Thoracic aorta (tissue), 2 donors: Measurements from ENCODE around the gene CUEDC1. TPM values are rescaled to one million over a fixed set of nuclear protein-coding genes. Genes with fewer than 3 reads are reported as not detected.

Experiments
- ATAC-seq: fragments of 150-250 bp; one replicate; pipeline ENCODE4 v1.8.0; 2017; ENCODE audit warnings: low read depth; ENCODE audit not compliant: insufficient number of reproducible peaks, low FRiP score
- DNase-seq: peaks from one replicate; pipeline ENCODE4 v3.0.0-alpha.2; 2020; ENCODE audit warnings: low spot score
- H3K27ac ChIP-seq, 2 donors: fragments of 200-600 bp; sonication (generic); 1 replicate in 1 of 2; 2 replicates in 1 of 2; pipeline ENCODE4 v1.5.1; 2016; ENCODE audit warnings: mild to moderate bottlenecking in 2 of 2, moderate library complexity in 2 of 2
- H3K27me3 ChIP-seq: fragments of 200-600 bp; sonication (generic); replicated peaks from 2 replicates; pipeline ENCODE4 v1.6.0; 2016; ENCODE audit warnings: mild to moderate bottlenecking; ENCODE audit not compliant: insufficient read depth
- H3K36me3 ChIP-seq: fragments of 200-600 bp; sonication (generic); one replicate; pipeline ENCODE4 v1.5.1; 2016
- H3K4me1 ChIP-seq, 2 donors: fragments of 200-600 bp; sonication (generic); 1 replicate in 1 of 2; 2 replicates in 1 of 2; pipeline versions ENCODE4 v1.5.1 to v1.6.0; 2016; ENCODE audit warnings: low read depth in 2 of 2, mild to moderate bottlenecking in 1 of 2; ENCODE audit not compliant: control insufficient read depth in 1 of 2
- H3K4me3 ChIP-seq: fragments of 200-600 bp; sonication (generic); 2 replicates; pipeline ENCODE4 v1.5.1; 2016; ENCODE audit warnings: mild to moderate bottlenecking
- H3K9me3 ChIP-seq: fragments of 200-600 bp; sonication (generic); 2 replicates; pipeline ENCODE4 v1.5.1; 2016
- CTCF ChIP-seq: fragments of 200-600 bp; sonication (generic); IDR thresholded peaks from one replicate; pipeline ENCODE4 v1.5.1; 2019; ENCODE audit warnings: antibody characterized with exemption
- total RNA-seq, 2 donors: library from RNA; depleted of rRNA; stranded (reverse); fragments of >200 nt; gene quantifications; one replicate each; pipeline versions ENCODE4 v1.1.0 to v1.2.3, GENCODE V29; 2016

Gene CUEDC1
- total RNA-seq, 2 donors from 2014 or later: 32.7 to 93.1 TPM

- Histone ChIP-seq H3K9me3 (no peaks in the 10 kb centered on the region), H3K4me1 (peaks cover 49 to 67% of the 10 kb centered on the region in 2 donors), H3K27me3 (no peaks in the 10 kb centered on the region), H3K27ac (peak overlapping the region; percentile 48 to 74), H3K36me3 (no peaks in the 10 kb centered on the region), H3K4me3 (peak overlapping the region; percentile 69)
- DNase-seq (no peak), ATAC-seq (no peak)
- no peak for TF ChIP-seq CTCF
Measured at GRCh38 chr17:57947369-57947768, 7.8 kb downstream of the CUEDC1 start.

GRCh38 chr17:57946798-57947358, 8.3 kb downstream of the CUEDC1 start:
- Histone ChIP-seq H3K27me3 (no peaks in the 10 kb centered on the region), H3K4me3 (peak overlapping the region; percentile 69), H3K36me3 (no peaks in the 10 kb centered on the region), H3K4me1 (peaks cover 49 to 69% of the 10 kb centered on the region in 2 donors), H3K9me3 (no peaks in the 10 kb centered on the region), H3K27ac (peak overlapping the region; percentile 48 to 74)
- peak; percentile 35 for ATAC-seq
- DNase-seq: no peak
- TF ChIP-seq CTCF: no peak

GRCh38 chr17:57945996-57946797, 9.0 kb downstream of the CUEDC1 start:
- Histone ChIP-seq H3K27me3 (no peaks in the 10 kb centered on the region), H3K36me3 (no peaks in the 10 kb centered on the region), H3K9me3 (no peaks in the 10 kb centered on the region), H3K27ac (peak overlapping the region; percentile 29 to 74), H3K4me3 (peak overlapping the region; percentile 69), H3K4me1 (peaks cover 47 to 69% of the 10 kb centered on the region in 2 donors)
- no peak for TF ChIP-seq CTCF
- ATAC-seq (no peak), DNase-seq (no peak)

- Histone ChIP-seq H3K4me1 (peaks cover 47 to 70% of the 10 kb centered on the region in 2 donors), H3K36me3 (no peaks in the 10 kb centered on the region), H3K27me3 (no peaks in the 10 kb centered on the region), H3K9me3 (no peaks in the 10 kb centered on the region), H3K27ac (no peak overlapping the region), H3K4me3 (no peak overlapping the region)
- DNase-seq (no peak), ATAC-seq (no peak)
- TF ChIP-seq CTCF: no peak
Measured at GRCh38 chr17:57944908-57945307, 10.3 kb downstream of the CUEDC1 start.

GRCh38 chr17:57943645-57944044, 11.6 kb downstream of the CUEDC1 start:
- Histone ChIP-seq H3K27me3 (no peaks in the 10 kb centered on the region), H3K9me3 (no peaks in the 10 kb centered on the region), H3K4me3 (no peak overlapping the region), H3K4me1 (peaks cover 37 to 66% of the 10 kb centered on the region in 2 donors), H3K36me3 (no peaks in the 10 kb centered on the region), H3K27ac (no peak overlapping the region)
- DNase-seq (no peak), ATAC-seq (no peak)
- no peak for TF ChIP-seq CTCF
